T-helper 22 cell (primary cell): ENCODE results near the gene PALLD.

Experiments used
- DNase-seq: peaks from one replicate; pipeline ENCODE4 v3.0.0-alpha.2; 2020; ENCODE audit warnings: low read depth

Gene PALLD

DNA sequence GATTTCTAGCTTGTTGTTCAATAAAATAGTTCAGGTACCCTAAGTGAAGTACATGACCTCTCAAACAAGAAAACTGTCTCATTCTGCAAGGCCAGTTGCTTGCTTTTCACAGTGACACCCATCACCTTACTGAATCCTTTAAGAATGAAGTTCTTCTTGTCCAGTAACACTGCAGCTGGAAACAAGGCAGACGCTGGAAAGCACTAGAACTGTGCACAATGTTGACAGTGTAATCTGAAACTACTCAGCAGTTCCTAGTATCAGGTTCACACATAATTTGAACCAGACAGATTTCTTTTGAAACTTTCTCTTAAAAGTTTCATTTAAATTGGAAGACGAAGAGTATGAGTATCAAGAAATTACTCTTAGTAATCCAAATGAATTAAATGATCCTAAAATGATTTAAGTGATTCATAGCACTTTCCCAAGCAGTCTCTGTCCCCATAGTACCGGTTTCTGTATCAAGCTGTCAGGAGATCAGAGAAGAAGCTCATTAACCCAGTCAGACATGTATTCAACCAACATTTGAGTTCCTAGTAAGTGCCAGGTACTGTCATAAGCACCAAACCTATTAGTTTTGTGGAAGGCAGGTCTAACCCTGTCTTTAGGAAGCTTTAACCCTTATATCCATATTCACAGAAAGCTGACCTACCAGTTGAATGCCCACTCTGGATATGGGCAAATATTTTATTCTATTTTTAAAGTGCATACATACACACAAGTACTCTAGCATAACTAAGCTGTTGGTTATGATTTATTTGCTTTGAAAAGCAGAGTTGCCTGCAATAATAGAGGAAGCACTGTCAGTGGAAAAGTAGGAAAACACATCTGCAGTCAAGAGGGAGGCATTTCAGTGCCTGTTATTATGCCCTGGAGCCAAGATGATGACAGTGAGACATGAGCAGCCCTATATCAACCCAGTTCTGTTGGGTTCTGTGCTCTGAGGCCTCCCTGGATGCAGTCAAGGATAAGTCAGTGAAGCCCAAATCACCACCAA lies 63.6 kb downstream of the PALLD start:
- no peak for DNase-seq

DNA sequence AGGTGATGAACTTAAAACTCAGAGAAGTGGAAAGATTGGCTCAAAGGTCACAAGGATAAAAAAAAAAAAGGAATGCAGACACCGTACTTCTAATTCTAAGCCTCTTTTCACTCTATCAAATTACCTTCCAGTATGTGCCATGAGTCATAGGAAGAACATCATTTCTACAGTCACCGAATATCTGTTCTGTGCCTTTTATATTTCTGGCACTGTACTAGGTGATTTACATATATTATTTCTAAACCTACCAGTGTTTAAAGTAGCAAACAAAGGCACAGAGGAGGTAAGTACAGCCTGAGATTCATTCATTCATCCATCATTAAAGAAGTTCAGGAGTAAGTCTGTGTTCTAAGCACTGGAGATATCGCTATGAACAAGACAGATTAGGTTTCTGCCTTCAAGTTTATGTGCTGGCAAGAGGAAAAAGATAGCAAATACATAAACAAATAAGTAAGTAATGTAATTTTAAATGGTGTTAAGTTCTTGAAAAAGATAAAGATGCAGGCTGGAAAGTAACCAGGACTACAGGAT lies 65.3 kb downstream of the PALLD start:
- DNase-seq: no peak

DNA sequence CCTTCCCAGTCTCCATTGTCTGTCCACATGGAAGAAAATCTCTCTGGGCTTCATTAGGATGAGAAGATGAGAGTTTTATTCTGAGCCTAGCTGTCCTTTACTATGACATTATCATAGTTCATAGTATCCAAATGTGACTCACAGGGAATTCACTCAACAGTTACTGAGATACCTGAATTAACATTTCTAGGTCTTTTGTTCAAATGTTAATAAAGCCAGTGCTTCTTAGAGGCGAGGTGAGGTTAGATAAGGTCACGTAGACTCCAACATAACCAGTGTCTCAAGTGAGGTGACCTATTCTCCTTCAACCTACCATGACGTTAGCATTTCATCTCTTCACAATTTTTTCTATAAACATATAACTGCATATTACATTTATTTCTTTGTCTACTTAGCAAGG lies 67.2 kb downstream of the PALLD start:
- no peak for DNase-seq

DNA sequence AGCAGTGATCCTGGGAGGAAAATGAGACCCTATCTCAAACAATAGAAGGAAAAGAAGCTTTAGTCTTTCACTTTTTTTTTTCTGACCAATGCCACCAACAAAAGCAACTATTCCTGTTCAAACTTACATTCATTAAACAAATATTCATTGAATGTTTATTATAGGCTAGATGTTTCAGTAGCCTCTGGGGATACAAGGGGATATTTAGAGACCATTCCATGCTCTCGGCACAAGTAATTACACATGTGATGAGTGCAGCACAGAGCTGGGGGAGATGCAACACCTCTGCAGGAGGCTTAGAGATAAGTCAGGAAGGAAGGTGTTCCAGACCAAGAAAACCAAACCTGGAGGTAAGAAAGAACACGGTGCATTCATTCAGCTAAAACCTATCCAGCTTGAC lies 68.3 kb downstream of the PALLD start:
- no peak for DNase-seq

DNA sequence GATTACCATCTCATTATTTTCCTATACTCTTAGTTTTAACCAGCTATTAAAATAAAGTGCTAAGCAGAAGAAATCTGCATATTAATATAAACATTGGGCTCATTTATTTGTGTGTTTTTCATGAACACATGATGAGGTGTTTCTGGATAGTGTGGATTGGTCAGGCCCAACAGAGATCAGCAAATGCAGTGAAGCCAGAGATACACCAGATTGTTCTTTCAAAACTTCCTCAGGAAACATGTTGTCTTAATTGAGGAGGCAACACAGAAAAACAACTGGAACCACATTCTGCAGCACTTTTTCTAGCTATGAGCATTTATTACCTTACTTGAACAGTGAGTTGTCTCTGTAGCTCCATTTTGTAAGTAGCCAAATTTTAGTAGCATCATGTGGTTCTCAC lies 69.9 kb downstream of the PALLD start:
- DNase-seq: no peak

DNA sequence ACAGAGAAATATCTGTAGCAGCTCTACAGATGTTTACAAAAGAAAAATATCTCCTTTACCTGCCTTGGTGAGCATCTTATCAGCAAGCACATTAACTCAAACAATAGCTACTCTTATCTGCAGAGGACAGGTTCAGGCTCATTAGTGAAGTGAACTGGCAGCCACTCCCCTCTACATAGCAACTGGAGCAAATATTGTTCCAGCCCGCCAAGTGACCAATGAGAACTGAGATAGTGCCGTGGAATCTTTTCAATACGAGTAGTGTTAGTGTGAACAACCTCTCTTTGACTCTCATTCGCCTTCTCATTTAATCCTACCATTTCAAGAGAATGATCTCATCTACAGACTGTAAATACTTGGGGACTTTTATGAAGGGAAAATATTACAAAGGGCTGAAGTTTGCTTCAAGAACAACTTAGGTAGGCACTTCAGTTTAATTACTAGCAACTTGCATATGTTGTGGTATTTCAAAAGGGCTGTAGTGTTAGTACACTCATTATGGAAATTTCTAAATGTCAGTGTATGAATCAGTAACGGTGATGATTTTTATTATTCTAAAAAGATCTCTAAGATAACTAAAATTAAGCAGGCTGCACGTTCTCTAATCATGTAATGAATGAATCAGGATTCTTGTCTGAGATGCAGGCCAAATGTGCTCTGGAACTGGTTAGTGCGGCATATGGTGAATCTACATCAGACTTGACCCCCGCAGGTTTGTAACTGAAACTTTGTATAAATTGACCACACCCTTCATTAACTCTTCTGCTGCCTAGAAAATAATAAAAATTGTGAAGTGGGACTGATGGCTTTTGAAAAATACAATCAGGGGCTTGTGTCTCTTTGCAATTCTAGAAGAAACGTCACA lies 72.4 kb downstream of the PALLD start:
- no peak for DNase-seq

DNA sequence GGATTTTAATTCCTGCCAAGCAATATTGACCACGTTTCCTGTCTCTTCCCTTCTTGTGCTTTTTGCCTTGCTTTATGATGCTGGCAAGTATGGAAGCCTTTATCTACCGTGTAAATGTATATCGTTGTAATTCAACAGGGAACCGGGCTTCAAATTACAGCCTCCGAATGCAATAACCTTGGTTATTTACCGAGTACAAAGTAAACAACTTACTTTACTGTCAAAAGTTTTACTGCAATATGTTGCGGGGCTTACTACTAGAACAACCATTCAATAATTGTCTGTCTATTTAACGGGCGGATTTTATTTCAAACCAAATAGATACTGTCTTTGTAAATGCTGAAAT lies 73.1 kb downstream of the PALLD start:
- DNase-seq: no peak

DNA sequence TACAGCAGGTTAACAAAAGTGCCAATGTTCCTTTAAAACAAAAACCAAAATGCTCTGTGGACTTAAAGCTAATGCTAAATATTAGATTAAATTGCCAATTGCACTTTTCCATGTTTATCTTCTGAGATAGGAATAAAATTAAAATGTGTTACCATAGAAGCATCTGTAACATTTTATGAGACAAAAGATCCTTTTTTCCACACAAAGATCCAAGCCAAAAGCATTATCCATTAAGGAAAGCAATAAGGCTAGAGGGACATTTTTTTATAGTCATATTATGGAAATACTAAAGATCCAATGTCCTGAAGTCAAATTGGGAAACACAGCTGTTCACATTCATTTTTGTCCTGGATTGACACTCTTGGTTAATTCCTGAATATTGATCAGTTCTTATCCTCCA lies 73.6 kb downstream of the PALLD start:
- DNase-seq: no peak

DNA sequence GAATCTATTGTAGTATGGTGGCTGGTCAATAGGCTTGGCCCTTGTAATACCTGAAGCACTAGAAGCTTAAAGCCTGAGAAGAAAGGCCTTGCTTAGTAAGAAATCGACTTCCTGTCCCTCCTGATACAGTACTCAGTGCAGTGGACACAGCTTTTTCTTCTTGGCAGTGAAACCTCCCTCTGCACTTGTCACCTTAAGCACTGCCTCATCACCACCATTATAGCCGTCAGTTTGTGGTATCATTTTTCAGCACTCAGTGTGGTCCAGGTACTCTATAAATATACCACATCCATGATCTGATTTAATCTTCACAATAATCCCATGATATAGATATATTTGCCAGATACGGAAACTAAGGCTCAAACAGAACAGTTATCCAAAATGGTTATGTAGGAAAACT lies 75.2 kb downstream of the PALLD start:
- DNase-seq: no peak

DNA sequence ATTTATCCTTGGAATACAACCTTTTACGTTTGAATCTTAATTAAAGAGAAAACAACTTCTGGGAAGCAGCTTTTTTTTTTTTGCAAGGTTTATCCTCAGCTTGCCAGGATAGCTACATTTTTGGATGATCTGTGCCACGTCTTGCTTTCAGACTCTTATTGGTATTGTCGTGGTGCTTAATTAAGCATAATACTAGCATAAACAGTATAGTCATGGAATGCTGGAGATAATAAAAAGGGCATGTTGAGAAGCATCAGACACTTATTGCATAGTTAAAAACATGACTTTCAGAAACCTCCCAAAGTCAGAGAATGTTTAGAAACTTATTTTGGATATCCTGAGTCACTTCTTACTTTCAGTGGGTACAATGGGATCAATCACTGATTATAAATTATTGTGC lies 77.0 kb downstream of the PALLD start:
- no peak for DNase-seq

DNA sequence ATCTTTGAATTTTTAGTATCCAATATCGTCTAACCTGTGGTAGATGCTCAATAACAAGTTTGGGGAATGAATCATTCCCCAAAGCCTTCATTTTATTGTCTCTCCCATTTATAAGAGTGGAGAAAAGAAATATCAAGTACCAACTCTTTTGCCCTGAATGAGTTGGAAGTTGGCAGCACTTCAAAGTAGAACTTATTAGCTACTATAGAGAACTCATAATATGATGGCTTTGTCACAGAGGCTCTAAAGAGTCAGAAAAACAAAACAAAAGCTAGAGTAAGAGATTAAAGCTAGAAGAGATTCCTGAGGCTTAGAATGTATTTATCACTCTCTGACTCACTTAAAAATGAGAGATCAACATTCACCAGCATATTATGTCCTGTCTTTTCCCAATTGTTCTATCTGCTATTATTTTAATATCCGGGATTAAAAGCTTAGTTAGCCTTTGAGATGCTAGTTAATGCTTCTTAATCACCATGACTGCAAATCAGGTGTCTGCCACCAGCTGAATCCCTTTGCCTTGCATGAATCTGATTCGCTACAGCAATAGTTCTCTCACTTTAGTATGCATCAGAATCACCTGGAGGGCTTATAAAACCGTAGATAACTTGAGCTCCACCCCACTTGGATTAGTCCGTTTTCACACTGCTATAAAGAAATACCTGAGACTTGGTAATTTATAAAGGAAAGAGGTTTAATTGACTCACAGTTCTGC lies 77.9 kb downstream of the PALLD start:
- DNase-seq: no peak

DNA sequence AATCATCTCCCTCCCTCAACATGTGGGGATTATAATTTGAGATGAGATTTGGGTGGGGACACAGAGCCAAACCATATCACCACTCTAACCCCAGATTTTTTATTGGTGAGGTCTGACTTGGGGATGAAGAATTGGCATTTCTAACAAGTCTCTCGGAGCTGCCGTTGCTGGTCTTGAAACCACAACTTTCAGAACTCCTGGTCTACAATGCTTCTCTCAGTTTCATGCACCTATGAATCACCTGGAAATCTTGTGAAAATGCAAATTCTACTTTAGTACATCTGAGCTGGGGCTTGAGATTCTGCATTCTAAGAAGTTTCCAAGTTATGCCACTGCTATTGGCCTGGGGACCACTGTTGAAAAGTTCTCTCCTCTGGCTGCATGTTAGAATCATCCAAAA lies 78.6 kb downstream of the PALLD start:
- DNase-seq: no peak

DNA sequence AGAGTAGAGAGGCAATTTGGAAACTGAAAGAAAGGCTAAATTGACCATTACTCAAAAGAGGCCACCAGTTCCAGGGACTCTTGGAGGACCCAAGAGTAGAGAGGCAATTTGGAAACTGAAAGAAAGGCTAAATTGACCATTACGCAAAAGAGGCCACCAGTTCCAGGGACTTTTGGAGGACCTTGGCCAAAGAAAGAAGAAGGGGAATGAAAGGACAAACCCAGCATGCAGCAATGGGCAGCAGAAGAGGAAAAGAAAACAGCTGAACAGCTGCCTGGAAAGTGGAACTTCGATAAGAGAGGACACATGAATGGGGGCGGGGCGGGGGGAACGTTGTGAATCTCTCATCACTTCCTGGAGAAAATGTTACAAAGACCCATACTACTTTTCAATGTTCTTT lies 80.8 kb downstream of the PALLD start:
- no peak for DNase-seq

DNA sequence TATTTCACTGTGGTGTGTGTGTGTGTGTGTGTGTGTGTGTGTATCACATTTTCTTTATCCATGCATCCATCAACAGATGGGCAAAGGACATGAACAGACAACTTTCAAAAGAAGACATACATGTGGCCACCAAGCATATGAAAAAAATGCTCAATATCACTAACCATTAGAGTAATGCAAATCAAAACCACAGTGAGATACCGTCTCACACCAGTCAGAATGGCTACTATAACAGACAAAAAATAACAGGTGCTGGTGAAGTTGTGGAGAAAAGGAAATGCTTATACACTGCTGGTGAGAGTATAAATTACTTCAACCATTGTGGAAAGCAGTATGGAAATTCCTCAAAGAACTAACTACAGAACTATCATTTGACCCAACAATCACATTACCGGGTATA lies 83.4 kb downstream of the PALLD start:
- DNase-seq: no peak

DNA sequence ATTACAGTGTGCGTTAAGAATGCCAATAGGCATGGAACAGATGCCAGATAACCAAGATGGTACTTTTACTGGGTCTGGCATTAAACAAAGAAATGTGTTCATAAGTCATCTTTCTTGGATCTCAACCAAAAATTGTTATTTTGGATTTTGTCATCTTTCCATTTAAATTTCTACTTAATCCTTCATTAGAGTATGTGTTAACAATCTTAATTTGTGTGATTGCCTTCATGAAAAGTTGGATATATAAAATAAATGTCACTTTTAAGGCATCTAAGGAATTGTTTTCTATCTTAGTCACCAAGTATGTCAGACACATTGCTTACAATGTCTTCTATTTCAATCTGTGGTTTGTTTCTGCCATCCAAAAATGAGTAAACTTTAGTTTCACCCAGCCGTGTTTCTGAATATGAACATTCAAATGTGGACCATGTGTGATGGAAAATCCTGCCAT lies 87.5 kb downstream of the PALLD start:
- DNase-seq: no peak

DNA sequence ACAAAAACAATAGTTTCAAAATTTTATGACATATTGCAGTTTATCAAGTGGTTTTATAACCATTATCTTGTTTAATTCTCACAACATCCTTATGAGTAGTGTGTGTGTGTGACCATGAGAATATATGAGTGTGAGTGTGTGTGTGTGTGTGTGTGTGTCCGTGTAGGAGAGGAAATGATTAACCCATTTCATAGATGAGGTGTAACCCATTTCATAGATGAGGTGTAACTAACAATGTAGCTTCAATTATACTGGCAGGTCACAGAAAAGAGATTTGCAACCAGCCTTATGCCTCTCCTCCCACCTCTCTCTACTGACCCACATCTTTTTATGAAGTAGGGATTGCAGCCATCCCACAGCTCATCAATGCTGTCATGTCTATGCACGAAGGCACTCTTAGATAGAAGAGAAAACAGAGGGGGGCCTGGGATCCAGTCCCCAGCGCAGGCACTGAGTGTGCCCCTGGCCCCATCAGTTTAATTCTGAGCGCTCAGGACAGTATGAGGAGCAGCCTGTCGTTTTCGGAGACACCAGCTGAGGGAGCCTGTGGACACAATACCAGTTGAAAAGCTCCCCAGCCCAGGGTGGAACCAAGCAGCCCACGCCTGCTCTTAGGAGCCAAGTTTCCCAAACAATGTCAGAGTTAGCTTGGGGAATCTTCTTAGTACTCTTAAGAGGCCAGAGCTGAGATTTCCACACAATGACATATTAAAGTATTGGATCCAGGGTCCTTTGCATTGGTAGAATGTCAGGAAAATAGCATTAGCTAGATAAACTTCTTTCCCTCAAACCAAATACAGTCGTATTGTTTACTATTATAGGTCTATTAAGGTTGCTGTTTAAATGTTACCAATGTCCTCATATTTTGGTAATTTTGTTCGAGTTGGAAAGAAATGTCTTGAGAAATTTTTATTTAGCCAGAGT lies 88.6 kb downstream of the PALLD start:
- no peak for DNase-seq

DNA sequence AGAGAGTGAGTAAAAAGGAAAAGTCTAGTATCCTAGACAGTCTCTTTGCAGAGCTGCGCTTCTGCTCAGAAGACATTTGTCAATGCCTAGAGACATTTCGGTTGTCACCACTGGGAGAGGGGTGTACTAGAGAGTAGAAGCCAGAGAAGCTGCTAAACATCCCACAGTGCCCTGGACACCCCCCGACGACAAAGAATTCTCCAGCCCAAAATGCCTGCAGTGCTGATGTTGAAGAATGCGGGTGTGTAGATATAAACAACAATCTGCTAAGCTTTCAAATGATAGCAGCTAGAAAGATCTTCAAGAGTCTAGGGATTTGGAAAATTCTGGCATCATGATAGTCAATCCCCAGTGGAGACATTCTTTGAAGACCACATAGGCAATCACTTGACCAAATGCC lies 90.1 kb downstream of the PALLD start:
- no peak for DNase-seq

DNA sequence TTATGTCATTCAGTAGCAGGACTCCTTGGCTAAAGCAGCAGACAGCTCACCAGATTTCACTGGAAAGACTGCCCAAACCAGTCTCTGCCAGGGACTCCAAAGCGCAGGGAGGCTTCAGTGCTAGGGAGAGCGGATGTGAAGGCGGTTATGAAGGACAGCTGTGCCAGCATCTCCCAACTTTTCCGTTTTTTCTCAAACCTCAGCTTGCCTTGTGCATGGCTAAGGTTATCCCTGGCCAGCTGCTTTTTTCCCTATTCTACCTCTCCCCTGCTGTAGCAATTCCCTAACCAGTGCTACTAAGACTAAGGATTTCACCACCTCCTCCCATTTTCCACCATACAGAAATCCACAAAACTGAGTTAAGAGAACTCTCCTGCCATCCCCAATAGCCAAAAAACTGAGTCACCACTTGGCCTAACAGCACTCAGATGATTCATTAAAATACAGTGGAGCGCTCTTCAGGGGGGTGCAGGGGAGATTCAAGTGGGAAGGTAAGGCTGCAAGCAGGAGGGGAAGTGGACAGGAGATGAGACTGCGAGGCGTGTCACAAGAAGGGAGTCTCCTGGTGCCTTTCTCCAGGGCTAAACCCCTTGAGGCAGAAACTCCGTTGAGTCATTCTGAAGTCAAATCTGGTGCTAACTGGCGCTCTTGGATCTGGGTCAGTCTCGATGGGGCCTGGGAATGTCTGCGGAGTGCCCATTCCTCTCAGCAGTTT lies 90.7 kb downstream of the PALLD start:
- no peak for DNase-seq

DNA sequence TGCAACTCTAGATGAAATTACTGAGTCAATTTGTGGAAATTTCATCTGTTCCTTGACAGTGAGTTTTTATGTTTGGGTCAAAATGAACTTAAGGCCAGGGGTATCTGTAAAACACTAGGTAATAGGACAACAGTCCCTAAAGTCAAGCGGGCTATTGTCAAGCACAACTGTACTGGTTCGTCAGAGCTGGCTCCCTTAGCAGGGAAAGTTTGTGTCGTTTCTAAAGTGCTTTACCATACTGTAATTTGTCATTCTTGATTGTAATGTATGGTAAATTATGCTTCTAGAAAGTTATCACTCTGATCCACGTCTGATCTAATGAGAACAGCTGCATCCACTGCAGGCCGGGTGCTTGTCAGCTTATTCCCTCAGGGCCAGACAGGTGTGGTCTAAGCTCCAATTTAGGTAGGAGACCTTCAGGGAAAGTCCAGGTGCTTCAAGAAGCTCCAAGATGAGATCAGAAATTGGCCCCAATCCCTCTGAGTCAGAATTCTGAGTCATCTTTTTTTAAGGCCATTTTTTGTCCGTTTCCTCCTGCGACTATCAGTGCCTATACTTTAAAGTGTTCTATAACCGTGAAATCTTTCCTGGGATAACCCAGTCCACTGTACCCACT lies 92.2 kb downstream of the PALLD start:
- DNase-seq: no peak

DNA sequence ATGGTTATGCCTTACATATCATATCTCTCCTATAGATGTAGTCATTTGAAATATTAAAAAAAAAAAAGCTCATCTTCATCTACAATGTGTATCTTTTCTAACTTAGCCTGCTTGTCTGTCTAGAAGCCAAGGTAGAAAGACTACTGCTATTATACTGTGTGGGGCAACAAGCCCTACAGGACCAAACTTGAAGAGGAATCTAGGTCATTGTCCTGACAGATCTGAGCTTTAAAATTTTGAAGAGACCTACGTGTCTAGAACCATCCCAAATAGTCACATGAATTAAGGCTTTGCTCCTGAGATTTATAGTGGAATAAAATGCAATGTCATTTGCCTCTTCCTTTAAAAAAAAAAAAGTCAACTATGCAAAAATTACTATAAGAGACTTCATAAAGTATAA lies 95.8 kb downstream of the PALLD start:
- no peak for DNase-seq
